ENCODE data around the gene SORCS3. TPM values are rescaled to one million over a fixed set of nuclear protein-coding genes. Genes with fewer than 3 reads are reported as not detected.

SORCS3 gene
- total RNA-seq, 1 experiment from 2014 or later = 0.94 TPM

GRCh38 chr10:104807581-104808310, 166.7 kb downstream of the SORCS3 start (continued):
- TF ChIP-seq SMAD4 (CRISPR knock-in tag; IDR thresholded peaks at IDR 0.05) = no peak
- TF ChIP-seq TCF7 (CRISPR knock-in tag; IDR thresholded peaks at IDR 0.05; ENCODE audit: low read depth) = no peak
- no peak for TF ChIP-seq MLX (CRISPR knock-in tag; IDR thresholded peaks at IDR 0.05)
- TF ChIP-seq EMX1 (CRISPR knock-in tag; IDR thresholded peaks at IDR 0.05) = no peak
- no peak for TF ChIP-seq IRF2 (CRISPR knock-in tag; IDR thresholded peaks at IDR 0.05; ENCODE audit: borderline replicate concordance, low read depth)
- TF ChIP-seq HMGXB4 (CRISPR knock-in tag; IDR thresholded peaks at IDR 0.05) = no peak
- no peak for TF ChIP-seq ATF2 (CRISPR knock-in tag; IDR thresholded peaks at IDR 0.05; ENCODE audit: borderline replicate concordance, low read depth)
- TF ChIP-seq NR3C1 (CRISPR knock-in tag; conservative IDR thresholded peaks at IDR 0.05; ENCODE audit: low read depth) = no peak

GRCh38 chr10:104809288-104810090, 168.4 kb downstream of the SORCS3 start:
- DNase-seq (ENCODE audit: low spot score) (no peak), ATAC-seq (peak; percentile 92)
- Mint-ChIP-seq H3K4me1 (peaks cover 40% of the 10 kb centered on the region), H3K27ac (peak overlapping the region; percentile 87), H3K4me3 (no peak overlapping the region), H3K9me3 (peaks cover 18% of the 10 kb centered on the region), H3K27me3 (ENCODE audit: low read depth) (no peaks in the 10 kb centered on the region; the same call in 1 of the 2 replicates), H3K36me3 (peaks cover 8% of the 10 kb centered on the region; the same call in 1 of the 2 replicates)
- ChIA-PET CTCF (interaction anchor here (0.8 to 1.2 kb wide), 2 partner anchors 97 to 187 kb away, joined by 3 read pairs; no protein-coding TSS in a partner anchor), POLR2A (no interaction called here)
- TF ChIP-seq CBFB (CRISPR knock-in tag; IDR thresholded peaks at IDR 0.05; ENCODE audit: low read depth) (no peak), ZNF425 (CRISPR knock-in tag; conservative IDR thresholded peaks at IDR 0.05) (no peak), TP53 (CRISPR knock-in tag; IDR thresholded peaks at IDR 0.05) (no peak), ZBTB21 (CRISPR knock-in tag; IDR thresholded peaks at IDR 0.05; ENCODE audit: borderline replicate concordance) (no peak), AR (CRISPR knock-in tag; IDR thresholded peaks at IDR 0.05) (no peak), EMX1 (CRISPR knock-in tag; IDR thresholded peaks at IDR 0.05) (no peak), RELA (CRISPR knock-in tag; IDR thresholded peaks at IDR 0.05; ENCODE audit: borderline replicate concordance) (no peak), MLX (CRISPR knock-in tag; IDR thresholded peaks at IDR 0.05) (no peak), ZNF281 (CRISPR knock-in tag; IDR thresholded peaks at IDR 0.05) (no peak), NR2C2 (CRISPR knock-in tag; IDR thresholded peaks at IDR 0.05) (no peak), ZNF423 (CRISPR knock-in tag; IDR thresholded peaks at IDR 0.05) (no peak), TEAD1 (CRISPR knock-in tag; IDR thresholded peaks at IDR 0.05) (no peak), GTF2I (CRISPR knock-in tag; conservative IDR thresholded peaks at IDR 0.05) (no peak)

Data from WTC11 (cell line).